GM12875 (cell line): ENCODE results near the gene SERPINA5.

Source experiments
- H3K4me3 ChIP-seq: one replicate; pipeline ENCODE4 v1.5.1; 2011; ENCODE audit warnings: low read depth, low read length, control low read depth
- CTCF ChIP-seq: IDR thresholded peaks from 2 replicates; pipeline ENCODE4 v1.5.1; 2011; ENCODE audit warnings: low read depth, mild to moderate bottlenecking, control low read depth, inconsistent platforms, low read length, moderate library complexity, borderline replicate concordance; ENCODE audit not compliant: insufficient read depth

Gene SERPINA5

GRCh38 chr14:94586635-94587034 is 5.4 kb downstream of the SERPINA5 start:
- no peak overlapping the region for H3K4me3 ChIP-seq
- TF ChIP-seq CTCF = no peak

GRCh38 chr14:94588311-94588710 is 7.1 kb downstream of the SERPINA5 start:
- TF ChIP-seq CTCF = no peak
- H3K4me3 ChIP-seq = no peak overlapping the region

GRCh38 chr14:94591073-94591472 is 9.8 kb downstream of the SERPINA5 start:
- H3K4me3 ChIP-seq = no peak overlapping the region
- no peak for TF ChIP-seq CTCF

GRCh38 chr14:94591871-94592270 is 10.6 kb downstream of the SERPINA5 start:
- no peak for TF ChIP-seq CTCF
- no peak overlapping the region for H3K4me3 ChIP-seq

DNA sequence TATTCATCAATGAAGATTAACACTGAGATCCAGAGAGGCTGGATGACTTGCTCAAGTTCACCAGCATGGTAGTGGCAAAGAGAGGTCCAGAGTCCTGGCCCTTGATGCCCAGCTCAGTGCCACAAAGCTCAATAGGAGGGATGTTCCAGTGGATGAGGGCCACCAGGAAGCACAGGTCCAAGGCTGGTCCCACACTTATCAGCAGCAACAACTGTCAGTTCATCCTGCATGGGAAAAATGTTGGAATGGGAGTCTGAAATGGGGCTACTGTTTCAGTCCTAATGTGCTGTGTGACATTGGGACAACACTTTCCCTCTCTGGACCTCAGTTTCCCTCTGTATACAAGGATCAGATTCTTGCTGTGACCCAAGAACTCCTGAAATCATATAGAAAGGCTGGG is 11.2 kb downstream of the SERPINA5 start:
- TF ChIP-seq CTCF = no peak
- H3K4me3 ChIP-seq = no peak overlapping the region

GRCh38 chr14:94593376-94593748 is 12.1 kb downstream of the SERPINA5 start:
- no peak for TF ChIP-seq CTCF
- H3K4me3 ChIP-seq = no peak overlapping the region

DNA sequence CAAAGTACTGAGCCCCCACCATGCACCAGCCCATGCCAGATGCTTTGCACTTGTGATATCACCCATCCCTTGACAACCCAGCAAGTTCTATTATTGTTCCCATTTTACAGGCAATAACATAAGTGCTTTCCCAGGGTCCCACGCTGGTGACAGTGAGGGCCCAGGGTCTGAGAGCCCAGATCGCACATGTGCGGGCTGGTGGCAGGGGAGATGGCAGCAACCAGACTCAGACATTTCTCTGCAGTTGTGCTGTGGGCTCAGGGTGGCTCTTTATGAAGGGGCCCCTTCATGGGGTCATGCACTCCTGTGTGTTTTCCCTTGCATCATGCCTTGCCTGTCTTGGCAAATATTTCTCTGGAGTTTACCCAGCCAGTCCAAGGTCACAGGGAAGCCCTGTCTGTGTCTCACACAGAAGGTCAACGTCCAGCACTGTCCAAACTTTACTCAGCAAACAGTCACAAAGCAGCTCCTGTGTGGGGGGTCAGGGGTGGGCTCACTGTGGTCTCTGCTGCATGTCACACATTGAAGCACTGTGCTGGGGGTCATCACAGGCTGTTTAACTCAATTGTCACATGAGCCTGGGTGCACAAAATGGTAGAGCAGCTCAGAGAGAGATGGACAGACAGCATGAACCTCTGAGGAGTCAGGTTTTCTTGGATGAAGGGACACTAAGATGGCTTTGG is 12.7 kb downstream of the SERPINA5 start:
- no peak for TF ChIP-seq CTCF
- no peak overlapping the region for H3K4me3 ChIP-seq
